GM23338 (cell line): Measurements from ENCODE around the gene SF3A1. TPM values are rescaled to one million over a fixed set of nuclear protein-coding genes. Genes with fewer than 3 reads are reported as not detected.

Source experiments
- ATAC-seq: fragments of 200-7000 bp; cut with Tn5 transposase; 3 replicates; pipeline ENCODE4 v1.9.1; 2020
- DNase-seq: peaks from one replicate; pipeline ENCODE4 v3.0.0-alpha.2; 2015; ENCODE audit warnings: low spot score
- H2AFZ ChIP-seq: fragments of 200-600 bp; sonication (generic); 2 replicates; pipeline ENCODE4 v1.8.0; 2016; ENCODE audit warnings: antibody characterized with exemption, mild to moderate bottlenecking, moderate library complexity
- H3F3A ChIP-seq: fragments of 200-600 bp; sonication (generic); replicated peaks from 2 replicates; pipeline ENCODE4 v1.8.0; 2017; ENCODE audit warnings: antibody characterized with exemption, mixed run types, low read depth
- H3K27ac ChIP-seq: fragments of 200-600 bp; sonication (generic); 2 replicates; pipeline ENCODE4 v1.6.1; 2016; ENCODE audit warnings: low read depth
- H3K27me3 ChIP-seq: fragments of 200-600 bp; sonication (generic); 2 replicates; pipeline ENCODE4 v1.8.0; 2016; ENCODE audit warnings: mild to moderate bottlenecking, mixed run types, moderate library complexity; ENCODE audit not compliant: insufficient read depth
- H3K36me3 ChIP-seq: fragments of 200-600 bp; sonication (generic); 2 replicates; pipeline ENCODE4 v1.8.0; 2016; ENCODE audit warnings: mild to moderate bottlenecking; ENCODE audit not compliant: insufficient read depth
- H3K4me1 ChIP-seq: fragments of 200-600 bp; sonication (generic); 2 replicates; pipeline ENCODE4 v1.8.0; 2016; ENCODE audit warnings: mild to moderate bottlenecking, moderate library complexity; ENCODE audit not compliant: insufficient read depth
- H3K4me2 ChIP-seq: fragments of 200-600 bp; sonication (generic); 2 replicates; pipeline ENCODE4 v1.7.1; 2017; ENCODE audit warnings: mixed run types
- H3K4me3 ChIP-seq: fragments of 200-600 bp; sonication (generic); 2 replicates; pipeline ENCODE4 v1.6.1; 2016; ENCODE audit warnings: mixed run types
- H3K79me2 ChIP-seq: fragments of 200-600 bp; sonication (generic); replicated peaks from 2 replicates; pipeline ENCODE4 v1.8.0; 2017; ENCODE audit warnings: mild to moderate bottlenecking; ENCODE audit not compliant: insufficient read depth
- H3K9me2 ChIP-seq: fragments of 200-600 bp; sonication (generic); 2 replicates; pipeline ENCODE4 v1.8.0; 2017; ENCODE audit not compliant: insufficient read depth
- H4K20me1 ChIP-seq: fragments of 200-600 bp; sonication (generic); replicated peaks from 2 replicates; pipeline ENCODE4 v1.8.0; 2017; ENCODE audit warnings: mild to moderate bottlenecking; ENCODE audit not compliant: insufficient read depth
- H3K27ac Mint-ChIP-seq: 2 replicates; pipeline ENCODE4 v1.8.0; 2020; ENCODE audit warnings: inconsistent platforms, mild to moderate bottlenecking, moderate library complexity, mixed read lengths
- H3K27me3 Mint-ChIP-seq: 3 replicates; pipeline ENCODE4 v1.8.0; 2022; ENCODE audit warnings: low read depth, mild to moderate bottlenecking, moderate library complexity, mixed read lengths, inconsistent platforms; ENCODE audit not compliant: insufficient read depth, poor library complexity
- H3K36me3 Mint-ChIP-seq: 3 replicates; pipeline ENCODE4 v1.8.0; 2021; ENCODE audit warnings: low read depth, mild to moderate bottlenecking, inconsistent platforms, moderate library complexity, mixed read lengths
- H3K4me1 Mint-ChIP-seq: 3 replicates; pipeline ENCODE4 v1.8.0; 2020; ENCODE audit warnings: mild to moderate bottlenecking, inconsistent platforms, mixed read lengths
- H3K4me3 Mint-ChIP-seq: 3 replicates; pipeline ENCODE4 v1.8.0; 2021; ENCODE audit warnings: moderate library complexity, mild to moderate bottlenecking, inconsistent platforms, mixed read lengths
- H3K9me3 Mint-ChIP-seq: 3 replicates; pipeline ENCODE4 v1.8.0; 2020; ENCODE audit warnings: moderate library complexity, mild to moderate bottlenecking, inconsistent platforms, mixed read lengths
- CREB1 ChIP-seq: fragments of 250-450 bp; sonication (Bioruptor Pico); IDR thresholded peaks from 2 replicates; pipeline ENCODE4 v1.5.0; 2020; ENCODE audit warnings: low read depth, mild to moderate bottlenecking, moderate library complexity
- CTCF ChIP-seq, 2 experiments: fragments of 200-600 bp in 1 of 2; sonication (generic) in 1 of 2; conservative IDR thresholded peaks; 2 replicates each; pipeline versions ENCODE4 v1.5.1 to v1.6.1; 2016 to 2017; ENCODE audit warnings: antibody characterized with exemption in 2 of 2, low read depth in 2 of 2, mild to moderate bottlenecking in 2 of 2, moderate library complexity in 1 of 2
- EZH2 ChIP-seq: fragments of 200-600 bp; sonication (generic); IDR thresholded peaks from one replicate; pipeline ENCODE4 v1.8.0; 2017; ENCODE audit warnings: antibody characterized with exemption, mild to moderate bottlenecking, low read depth; ENCODE audit not compliant: unreplicated experiment
- EZH2phosphoT487 ChIP-seq: fragments of 200-600 bp; sonication (generic); IDR thresholded peaks from one replicate; pipeline ENCODE4 v1.8.1; 2018; ENCODE audit warnings: antibody characterized with exemption; ENCODE audit not compliant: unreplicated experiment
- JUNB ChIP-seq: IDR thresholded peaks from one replicate; pipeline ENCODE4 v1.6.1; 2016; ENCODE audit warnings: antibody characterized with exemption; ENCODE audit not compliant: unreplicated experiment
- NANOG ChIP-seq: IDR thresholded peaks from 2 replicates; pipeline ENCODE4 v1.6.1; 2016; ENCODE audit warnings: antibody characterized with exemption, borderline replicate concordance
- POLR2AphosphoS5 ChIP-seq: IDR thresholded peaks from 2 replicates; pipeline ENCODE4 v1.6.1; 2016; ENCODE audit warnings: antibody characterized with exemption, low read depth
- REST ChIP-seq: IDR thresholded peaks from one replicate; pipeline ENCODE4 v1.6.1; 2018; ENCODE audit warnings: antibody characterized with exemption; ENCODE audit not compliant: unreplicated experiment
- STAT1 ChIP-seq: IDR thresholded peaks from one replicate; pipeline ENCODE4 v1.6.1; 2016; ENCODE audit warnings: antibody characterized with exemption; ENCODE audit not compliant: unreplicated experiment
- ZNF114 ChIP-seq: fragments of 250-450 bp; sonication (Bioruptor Pico); IDR thresholded peaks from 2 replicates; pipeline ENCODE4 v1.5.0; 2020; ENCODE audit warnings: mild to moderate bottlenecking, moderate library complexity
- ZNF331 ChIP-seq: fragments of 250-450 bp; sonication (Bioruptor Pico); IDR thresholded peaks from 2 replicates; pipeline ENCODE4 v1.5.0; 2020; ENCODE audit warnings: low read depth, mild to moderate bottlenecking, moderate library complexity
- polyA plus RNA-seq: library from polyadenylated mRNA; unstranded; fragments of >200 nt; fragmentation: Nextera tagmentation; extraction: Ambion mirVana; gene quantifications from 2 replicates; pipeline ENCODE4 v1.2.1, GENCODE V29; 2016
- total RNA-seq: library from RNA; depleted of rRNA; stranded (reverse); fragments of >200 nt; shearing (Covaris generic); gene quantifications from 2 replicates; pipeline ENCODE4 v1.2.3, GENCODE V29; 2014
- TF ChIP-seq, protein P1 (sequence below): fragments of 250-450 bp; sonication (Bioruptor Pico); IDR thresholded peaks from 2 replicates; pipeline ENCODE4 v1.5.0; 2020; ENCODE audit warnings: mild to moderate bottlenecking, moderate library complexity
- TF ChIP-seq, protein P2 (sequence below): IDR thresholded peaks from 2 replicates; pipeline ENCODE4 v1.6.1; 2016; ENCODE audit warnings: antibody characterized with exemption

Gene SF3A1
- total and polyA plus RNA-seq, 2 experiments from 2014 or later, result 107 to 108 TPM

DNA sequence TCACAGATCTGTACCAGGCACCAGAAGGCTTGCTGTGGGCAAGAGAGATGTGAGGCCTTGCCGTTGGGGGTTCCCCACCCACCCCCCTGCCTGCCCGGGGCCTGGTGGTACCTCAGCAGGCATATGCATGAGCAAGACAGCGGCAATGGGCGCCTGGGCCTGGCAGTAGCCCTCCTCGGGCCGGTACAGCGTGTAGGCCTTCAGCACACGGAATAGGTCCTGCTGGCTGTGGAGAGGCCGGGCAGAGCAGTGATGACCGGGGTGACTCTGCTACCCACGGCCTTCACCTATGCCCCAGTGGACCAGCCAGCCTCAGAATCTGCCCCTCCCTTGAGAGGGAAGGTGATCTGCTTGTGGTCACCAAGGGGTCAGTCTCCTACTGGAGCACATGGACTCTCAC is 61.9 kb downstream of the SF3A1 start:
- Mint-ChIP-seq H3K4me1 (peaks cover 17% of the 10 kb centered on the region; the same call in 2 of the 3 replicates), H3K27ac (no peak overlapping the region), H3K27me3 (peaks cover 11% of the 10 kb centered on the region), H3K36me3 (no peaks in the 10 kb centered on the region), H3K9me3 (no peaks in the 10 kb centered on the region), H3K4me3 (no peak overlapping the region)
- ATAC-seq, result no peak
- H4K20me1 ChIP-seq, result no peaks in the 10 kb centered on the region
- no peaks in the 10 kb centered on the region for H3F3A ChIP-seq
- no peak overlapping the region for H3K4me2 ChIP-seq
- no peak for TF ChIP-seq JUNB
- TF ChIP-seq EZH2phosphoT487, result no peak
- no peak for TF ChIP-seq NANOG
- no peak for TF ChIP-seq ZNF331 (CRISPR knock-in tag)
- TF ChIP-seq, protein P1, sequence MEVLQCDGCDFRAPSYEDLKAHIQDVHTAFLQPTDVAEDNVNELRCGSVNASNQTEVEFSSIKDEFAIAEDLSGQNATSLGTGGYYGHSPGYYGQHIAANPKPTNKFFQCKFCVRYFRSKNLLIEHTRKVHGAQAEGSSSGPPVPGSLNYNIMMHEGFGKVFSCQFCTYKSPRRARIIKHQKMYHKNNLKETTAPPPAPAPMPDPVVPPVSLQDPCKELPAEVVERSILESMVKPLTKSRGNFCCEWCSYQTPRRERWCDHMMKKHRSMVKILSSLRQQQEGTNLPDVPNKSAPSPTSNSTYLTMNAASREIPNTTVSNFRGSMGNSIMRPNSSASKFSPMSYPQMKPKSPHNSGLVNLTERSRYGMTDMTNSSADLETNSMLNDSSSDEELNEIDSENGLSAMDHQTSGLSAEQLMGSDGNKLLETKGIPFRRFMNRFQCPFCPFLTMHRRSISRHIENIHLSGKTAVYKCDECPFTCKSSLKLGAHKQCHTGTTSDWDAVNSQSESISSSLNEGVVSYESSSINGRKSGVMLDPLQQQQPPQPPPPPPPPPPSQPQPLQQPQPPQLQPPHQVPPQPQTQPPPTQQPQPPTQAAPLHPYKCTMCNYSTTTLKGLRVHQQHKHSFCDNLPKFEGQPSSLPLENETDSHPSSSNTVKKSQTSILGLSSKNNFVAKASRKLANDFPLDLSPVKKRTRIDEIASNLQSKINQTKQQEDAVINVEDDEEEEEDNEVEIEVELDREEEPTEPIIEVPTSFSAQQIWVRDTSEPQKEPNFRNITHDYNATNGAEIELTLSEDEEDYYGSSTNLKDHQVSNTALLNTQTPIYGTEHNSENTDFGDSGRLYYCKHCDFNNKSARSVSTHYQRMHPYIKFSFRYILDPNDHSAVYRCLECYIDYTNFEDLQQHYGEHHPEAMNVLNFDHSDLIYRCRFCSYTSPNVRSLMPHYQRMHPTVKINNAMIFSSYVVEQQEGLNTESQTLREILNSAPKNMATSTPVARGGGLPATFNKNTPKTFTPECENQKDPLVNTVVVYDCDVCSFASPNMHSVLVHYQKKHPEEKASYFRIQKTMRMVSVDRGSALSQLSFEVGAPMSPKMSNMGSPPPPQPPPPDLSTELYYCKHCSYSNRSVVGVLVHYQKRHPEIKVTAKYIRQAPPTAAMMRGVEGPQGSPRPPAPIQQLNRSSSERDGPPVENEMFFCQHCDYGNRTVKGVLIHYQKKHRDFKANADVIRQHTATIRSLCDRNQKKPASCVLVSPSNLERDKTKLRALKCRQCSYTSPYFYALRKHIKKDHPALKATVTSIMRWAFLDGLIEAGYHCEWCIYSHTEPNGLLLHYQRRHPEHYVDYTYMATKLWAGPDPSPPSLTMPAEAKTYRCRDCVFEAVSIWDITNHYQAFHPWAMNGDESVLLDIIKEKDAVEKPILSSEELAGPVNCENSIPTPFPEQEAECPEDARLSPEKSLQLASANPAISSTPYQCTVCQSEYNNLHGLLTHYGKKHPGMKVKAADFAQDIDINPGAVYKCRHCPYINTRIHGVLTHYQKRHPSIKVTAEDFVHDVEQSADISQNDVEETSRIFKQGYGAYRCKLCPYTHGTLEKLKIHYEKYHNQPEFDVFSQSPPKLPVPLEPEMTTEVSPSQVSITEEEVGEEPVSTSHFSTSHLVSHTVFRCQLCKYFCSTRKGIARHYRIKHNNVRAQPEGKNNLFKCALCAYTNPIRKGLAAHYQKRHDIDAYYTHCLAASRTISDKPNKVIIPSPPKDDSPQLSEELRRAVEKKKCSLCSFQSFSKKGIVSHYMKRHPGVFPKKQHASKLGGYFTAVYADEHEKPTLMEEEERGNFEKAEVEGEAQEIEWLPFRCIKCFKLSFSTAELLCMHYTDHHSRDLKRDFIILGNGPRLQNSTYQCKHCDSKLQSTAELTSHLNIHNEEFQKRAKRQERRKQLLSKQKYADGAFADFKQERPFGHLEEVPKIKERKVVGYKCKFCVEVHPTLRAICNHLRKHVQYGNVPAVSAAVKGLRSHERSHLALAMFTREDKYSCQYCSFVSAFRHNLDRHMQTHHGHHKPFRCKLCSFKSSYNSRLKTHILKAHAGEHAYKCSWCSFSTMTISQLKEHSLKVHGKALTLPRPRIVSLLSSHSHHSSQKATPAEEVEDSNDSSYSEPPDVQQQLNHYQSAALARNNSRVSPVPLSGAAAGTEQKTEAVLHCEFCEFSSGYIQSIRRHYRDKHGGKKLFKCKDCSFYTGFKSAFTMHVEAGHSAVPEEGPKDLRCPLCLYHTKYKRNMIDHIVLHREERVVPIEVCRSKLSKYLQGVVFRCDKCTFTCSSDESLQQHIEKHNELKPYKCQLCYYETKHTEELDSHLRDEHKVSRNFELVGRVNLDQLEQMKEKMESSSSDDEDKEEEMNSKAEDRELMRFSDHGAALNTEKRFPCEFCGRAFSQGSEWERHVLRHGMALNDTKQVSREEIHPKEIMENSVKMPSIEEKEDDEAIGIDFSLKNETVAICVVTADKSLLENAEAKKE (CRISPR knock-in tag), result no peak
- TF ChIP-seq STAT1, result no peak
- TF ChIP-seq EZH2, result no peak
- TF ChIP-seq CREB1 (CRISPR knock-in tag), result no peak
- TF ChIP-seq ZNF114 (CRISPR knock-in tag), result no peak
- TF ChIP-seq CTCF (conservative IDR thresholded peaks at IDR 0.05; ENCODE audit: low read depth in 2 of 2), result no peak
- TF ChIP-seq, protein P2, sequence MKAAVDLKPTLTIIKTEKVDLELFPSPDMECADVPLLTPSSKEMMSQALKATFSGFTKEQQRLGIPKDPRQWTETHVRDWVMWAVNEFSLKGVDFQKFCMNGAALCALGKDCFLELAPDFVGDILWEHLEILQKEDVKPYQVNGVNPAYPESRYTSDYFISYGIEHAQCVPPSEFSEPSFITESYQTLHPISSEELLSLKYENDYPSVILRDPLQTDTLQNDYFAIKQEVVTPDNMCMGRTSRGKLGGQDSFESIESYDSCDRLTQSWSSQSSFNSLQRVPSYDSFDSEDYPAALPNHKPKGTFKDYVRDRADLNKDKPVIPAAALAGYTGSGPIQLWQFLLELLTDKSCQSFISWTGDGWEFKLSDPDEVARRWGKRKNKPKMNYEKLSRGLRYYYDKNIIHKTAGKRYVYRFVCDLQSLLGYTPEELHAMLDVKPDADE, result no peak
- no peak for TF ChIP-seq POLR2AphosphoS5
- no peak for TF ChIP-seq REST
- H3K4me1 ChIP-seq, result peaks cover 8% of the 10 kb centered on the region; the same call in 1 of the 2 replicates
- H3K27ac ChIP-seq, result no peak overlapping the region
- no peak for DNase-seq
- H3K4me3 ChIP-seq, result no peak overlapping the region
- H3K79me2 ChIP-seq, result no peaks in the 10 kb centered on the region
- no peaks in the 10 kb centered on the region for H3K36me3 ChIP-seq
- H3K27me3 ChIP-seq, result no peaks in the 10 kb centered on the region
- H3K9me2 ChIP-seq, result no peaks in the 10 kb centered on the region
- no peak overlapping the region for H2AFZ ChIP-seq
